ENCODE results near the gene SRM.
A peak's percentile ranks its signal among the peaks of the same experiment; 100 is the strongest.
"Not testable (repeated sequence)": the region's sequence is repeated elsewhere in the genome, so short reads cannot be mapped to it uniquely, and the experiment has no call there.

Gene SRM

DNA sequence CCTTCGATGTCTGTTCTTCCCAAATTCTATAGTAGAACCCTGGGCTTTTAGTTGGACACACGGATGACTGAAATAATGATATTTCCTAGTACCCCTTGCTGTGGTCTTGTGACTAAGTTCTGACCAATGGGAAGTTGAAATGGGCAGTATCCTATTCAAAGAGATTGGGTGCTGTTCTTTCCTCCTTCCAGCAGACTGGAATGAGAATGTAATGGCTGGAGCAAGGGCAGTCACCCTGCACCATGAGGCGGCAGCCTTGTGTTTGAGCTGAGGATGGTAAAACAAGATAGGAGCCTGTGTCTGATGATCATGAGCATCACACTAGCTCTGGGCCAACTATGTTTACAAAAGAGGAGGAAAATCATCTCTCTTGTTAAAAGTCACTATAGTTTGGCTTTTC is 5.1 kb upstream of the SRM start:
- DNase-seq (ENCODE audit: low read depth), result no peak

GRCh38 chr1:11063937-11064537 is 4.2 kb upstream of the SRM start:
- not testable (repeated sequence) for DNase-seq (ENCODE audit: low read depth)

GRCh38 chr1:11062965-11063401 is 3.2 kb upstream of the SRM start:
- peak; percentile 89 for DNase-seq (ENCODE audit: low read depth)

DNA sequence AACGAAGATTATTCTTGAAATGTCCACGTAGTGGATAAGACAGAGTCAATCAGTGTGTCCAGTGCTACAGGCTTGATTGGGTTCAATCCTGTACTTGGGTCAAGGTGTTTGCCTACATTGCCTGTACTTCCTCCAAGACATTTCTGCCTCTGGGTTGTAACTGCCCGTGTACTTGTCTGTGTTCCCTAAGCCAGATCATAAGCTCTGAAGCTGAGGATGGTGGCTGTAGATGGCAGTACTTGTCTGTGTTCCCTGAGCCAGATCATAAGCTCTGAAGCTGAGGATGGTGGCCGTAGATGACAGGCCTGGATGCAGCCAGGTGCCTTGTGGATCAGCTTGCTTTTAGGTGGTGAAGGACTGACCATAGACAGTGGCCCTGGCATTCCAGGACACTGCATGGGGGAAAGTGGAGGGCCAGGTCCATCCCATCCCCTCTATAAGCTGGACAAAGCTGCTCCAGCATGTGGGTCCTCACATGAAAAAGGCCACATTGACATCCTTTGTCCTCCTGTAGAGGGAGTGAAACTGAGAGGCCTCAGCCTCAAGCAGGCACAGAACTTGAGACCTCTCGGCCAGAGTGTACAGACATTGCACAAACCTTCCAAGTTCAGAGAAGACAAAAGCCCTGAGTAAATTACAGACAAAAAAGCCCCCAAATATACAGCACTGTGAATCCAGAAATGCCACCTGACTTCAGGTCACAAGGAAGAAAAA is 2.0 kb upstream of the SRM start:
- no peak for DNase-seq (ENCODE audit: low read depth)

DNA sequence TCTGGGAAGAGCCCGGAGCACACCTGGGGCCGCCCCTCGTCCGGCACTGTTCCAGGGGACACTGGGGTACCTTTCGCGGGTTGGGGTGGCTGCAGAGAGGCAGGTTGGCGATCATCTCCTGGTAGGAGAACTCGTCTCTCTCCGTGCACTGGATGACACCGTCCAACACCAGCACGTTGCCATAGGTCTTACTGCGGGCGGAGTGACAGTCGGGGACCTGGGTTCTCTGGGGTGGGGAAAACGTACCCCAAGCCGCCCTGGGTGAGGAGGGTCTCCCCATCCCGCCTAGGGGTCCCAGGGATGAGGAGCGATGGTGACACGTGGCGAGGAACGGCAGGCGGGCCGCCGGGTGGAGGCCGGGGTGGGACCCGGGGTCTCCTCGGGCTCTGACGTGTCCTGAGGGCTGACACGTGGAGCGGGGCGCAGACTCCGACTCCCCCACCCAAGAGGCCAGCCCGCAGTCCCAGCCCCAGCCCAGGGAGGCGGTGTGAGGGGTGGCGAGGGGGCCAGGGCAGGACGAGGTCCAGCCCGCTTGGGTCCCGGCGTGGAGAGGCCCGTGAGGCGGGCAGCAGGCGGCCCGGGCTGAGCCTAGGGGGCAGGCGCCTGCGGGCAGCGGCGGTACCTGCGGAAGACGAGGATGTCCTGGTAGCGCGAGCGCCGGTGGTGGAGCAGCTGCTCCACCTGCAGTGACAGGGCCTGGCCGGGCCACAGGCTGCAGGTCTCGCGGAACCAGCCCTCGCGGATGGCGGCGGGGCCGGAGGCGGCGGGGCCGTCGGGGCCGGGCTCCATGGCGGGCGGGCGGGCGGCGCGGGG is 457 bp downstream of the SRM start:
- DNase-seq (ENCODE audit: low read depth), result no peak

- no peak for DNase-seq (ENCODE audit: low read depth)
These were observed 1.1 kb downstream of the SRM start for GRCh38 chr1:11058595-11059154.

DNA sequence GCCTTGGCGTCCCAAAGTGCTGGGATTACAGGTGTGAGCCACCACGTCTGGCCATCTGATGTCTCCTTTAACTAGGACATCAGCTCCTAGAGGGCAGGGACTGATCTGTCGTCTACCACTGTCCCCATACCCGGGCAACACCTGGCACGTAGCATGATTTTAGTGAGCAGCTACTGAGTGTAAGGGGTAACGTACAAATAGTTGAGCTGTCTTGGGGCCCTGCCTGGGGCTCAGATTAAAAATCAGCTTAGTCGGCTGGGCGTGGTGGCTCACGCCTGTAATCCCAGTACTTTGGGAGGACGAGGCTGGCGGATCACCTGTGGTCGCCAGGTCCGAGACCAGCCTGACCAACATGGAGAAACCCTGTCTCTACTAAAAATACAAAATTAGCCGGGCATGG is 1.8 kb downstream of the SRM start:
- no peak for DNase-seq (ENCODE audit: low read depth)

DNA sequence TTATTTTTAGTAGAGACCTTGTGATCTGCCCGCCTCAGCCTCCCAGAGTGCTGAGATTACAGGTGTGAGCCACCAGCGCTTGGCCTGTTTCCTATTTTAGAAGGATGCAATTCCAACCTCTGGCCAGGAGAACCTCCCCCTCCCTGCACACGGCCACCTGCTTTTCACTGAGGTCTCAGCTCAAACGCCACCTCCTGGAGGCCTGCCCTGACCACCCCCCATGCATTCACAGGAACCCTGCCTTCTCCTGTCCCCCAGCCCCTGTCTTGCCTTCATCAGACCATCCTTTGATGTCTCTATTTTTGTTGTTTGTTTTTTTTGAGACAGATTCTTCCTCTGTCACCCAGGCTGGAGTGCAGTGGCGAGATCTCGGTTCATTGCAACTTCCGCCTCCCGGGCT is 2.3 kb downstream of the SRM start:
- no peak for DNase-seq (ENCODE audit: low read depth)

DNA sequence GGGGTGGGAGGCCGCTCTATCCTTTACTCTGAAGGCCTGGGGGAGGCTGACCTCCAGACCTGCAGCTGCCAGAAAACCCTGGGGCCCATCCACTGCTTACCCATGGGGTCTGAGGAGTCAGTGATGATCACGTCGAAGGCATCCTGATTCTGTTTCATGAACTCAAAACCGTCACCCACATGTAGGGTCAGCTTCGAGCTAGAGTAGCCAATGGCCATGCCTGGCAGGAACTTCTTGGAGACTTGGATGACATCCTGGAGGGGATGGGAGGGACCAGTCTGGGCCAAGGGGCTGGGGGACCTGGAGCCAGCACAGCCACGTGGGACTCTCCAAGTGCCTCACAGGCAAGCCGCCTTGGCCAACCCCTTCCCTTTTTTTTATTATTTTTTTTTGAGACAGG is 3.3 kb downstream of the SRM start:
- no peak for DNase-seq (ENCODE audit: low read depth)

GRCh38 chr1:11055676-11056075 is 4.1 kb downstream of the SRM start:
- DNase-seq (ENCODE audit: low read depth), result no peak

GRCh38 chr1:11054666-11055065 is 5.2 kb downstream of the SRM start:
- DNase-seq (ENCODE audit: low read depth), result no peak

- no peak for DNase-seq (ENCODE audit: low read depth)
These were observed 5.6 kb downstream of the SRM start for GRCh38 chr1:11054181-11054580.

- no peak for DNase-seq (ENCODE audit: low read depth)
These were observed 6.1 kb downstream of the SRM start for GRCh38 chr1:11053758-11054137.

DNA sequence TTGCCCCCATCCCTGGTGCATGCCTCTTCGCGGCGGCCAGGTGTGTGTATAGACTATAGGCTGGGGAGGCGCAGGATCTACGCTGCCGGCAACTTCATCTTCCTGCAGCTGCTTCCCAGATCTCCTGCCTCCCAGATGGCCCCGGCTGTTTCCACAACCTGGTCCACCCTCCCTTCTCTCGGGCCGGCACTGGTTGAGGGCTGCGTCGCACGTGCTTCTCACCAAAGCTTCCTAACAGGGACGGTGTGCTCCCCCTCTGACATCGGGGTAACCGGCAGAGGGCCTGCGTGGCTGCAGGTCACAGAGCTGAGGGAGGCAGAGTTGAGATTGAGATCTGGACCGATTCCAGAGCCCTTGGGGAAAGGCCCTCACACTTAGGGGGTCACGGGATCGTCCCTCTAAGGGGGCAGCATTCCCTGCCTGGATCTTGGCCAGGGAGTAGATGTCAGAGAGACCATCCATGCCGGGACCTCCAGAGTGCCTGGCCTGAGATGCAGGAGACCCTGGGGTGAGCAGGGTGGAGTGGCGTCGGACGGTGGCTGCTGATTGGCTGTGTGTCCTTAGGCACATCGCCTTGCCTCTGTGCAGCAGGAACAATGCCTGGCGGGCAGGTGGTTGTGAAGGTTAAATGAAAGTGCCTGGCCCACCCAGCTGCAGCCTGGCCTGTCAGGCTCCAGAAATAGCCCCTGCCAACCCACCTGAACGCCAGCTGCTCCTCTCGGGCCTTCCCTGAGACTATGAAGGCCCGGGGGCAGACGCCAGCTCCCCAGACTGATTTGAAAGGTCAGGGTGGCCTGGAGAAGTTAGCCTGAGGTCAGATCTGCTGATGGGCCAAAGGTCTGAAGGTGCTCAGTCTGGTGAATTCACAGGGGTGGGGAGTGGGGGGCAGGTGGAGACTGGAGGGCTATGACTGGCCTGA is 6.7 kb downstream of the SRM start:
- DNase-seq (ENCODE audit: low read depth), result no peak

GRCh38 chr1:11051781-11052511 is 7.9 kb downstream of the SRM start:
- DNase-seq (ENCODE audit: low read depth), result no peak

GRCh38 chr1:11051121-11051520 is 8.7 kb downstream of the SRM start:
- DNase-seq (ENCODE audit: low read depth), result not testable (repeated sequence)

DNA sequence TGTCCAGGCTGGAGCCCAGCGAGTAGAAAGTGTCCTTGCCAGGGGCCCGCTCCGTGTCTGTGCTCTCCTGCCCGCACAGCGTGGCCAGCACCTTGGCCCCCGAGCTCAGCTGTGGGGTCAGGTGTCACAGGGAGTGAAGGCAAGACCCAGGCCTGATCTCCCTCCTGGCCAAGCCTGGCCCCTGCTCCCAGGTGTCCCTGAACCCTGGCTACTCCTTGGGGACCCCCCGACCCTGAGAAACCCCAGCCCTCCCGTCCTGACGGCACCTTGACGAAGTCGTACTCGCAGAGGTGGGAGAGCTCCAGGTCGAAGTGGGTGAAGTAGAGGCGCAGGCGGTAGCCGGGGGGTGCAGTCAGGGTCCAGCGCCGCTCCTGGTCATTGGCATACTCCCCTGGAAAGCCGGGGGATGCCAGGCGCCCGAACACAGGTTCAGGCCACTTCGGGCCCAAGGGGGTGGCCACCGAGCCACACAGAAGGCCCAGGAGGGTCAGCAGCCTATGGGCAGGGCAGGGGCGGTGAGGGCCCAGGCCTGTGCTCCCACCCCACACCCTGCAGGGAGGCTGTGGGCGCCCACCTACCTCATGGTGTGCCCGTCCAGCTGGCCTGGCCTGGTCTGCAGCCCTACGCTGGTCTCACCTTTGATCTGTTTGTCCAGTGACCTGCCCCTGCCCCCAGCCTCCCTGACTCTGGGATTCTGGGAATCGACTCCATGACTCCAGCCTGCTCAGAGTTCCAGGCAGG is 13.0 kb downstream of the SRM start, which contains the start of gene MASP2:
TSS of gene MASP2 (minus strand) at position 615 of the 741 bp plus-strand sequence. CDS start at position 583, 32 bp downstream.
- no peak for DNase-seq (ENCODE audit: low read depth)

DNA sequence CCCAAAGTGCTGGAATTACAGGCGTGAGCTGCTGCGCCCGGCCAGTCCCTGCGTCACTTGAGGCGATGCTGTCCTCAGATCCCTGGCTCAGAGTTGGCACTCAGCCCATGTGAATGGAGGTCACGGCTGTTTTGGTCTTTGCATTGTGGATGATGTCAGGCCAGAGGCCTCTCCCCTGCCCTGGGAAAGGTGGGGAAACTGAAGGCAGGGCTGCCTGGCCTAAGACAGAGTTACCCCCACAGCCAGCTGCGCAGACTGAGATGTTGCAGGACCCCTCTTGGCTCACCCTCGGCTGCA is 13.6 kb downstream of the SRM start:
- no peak for DNase-seq (ENCODE audit: low read depth)

GRCh38 chr1:11045428-11046269 is 14.2 kb downstream of the SRM start:
- DNase-seq (ENCODE audit: low read depth), result no peak
